ENCODE data around the gene HPD.

The HPD gene

DNA sequence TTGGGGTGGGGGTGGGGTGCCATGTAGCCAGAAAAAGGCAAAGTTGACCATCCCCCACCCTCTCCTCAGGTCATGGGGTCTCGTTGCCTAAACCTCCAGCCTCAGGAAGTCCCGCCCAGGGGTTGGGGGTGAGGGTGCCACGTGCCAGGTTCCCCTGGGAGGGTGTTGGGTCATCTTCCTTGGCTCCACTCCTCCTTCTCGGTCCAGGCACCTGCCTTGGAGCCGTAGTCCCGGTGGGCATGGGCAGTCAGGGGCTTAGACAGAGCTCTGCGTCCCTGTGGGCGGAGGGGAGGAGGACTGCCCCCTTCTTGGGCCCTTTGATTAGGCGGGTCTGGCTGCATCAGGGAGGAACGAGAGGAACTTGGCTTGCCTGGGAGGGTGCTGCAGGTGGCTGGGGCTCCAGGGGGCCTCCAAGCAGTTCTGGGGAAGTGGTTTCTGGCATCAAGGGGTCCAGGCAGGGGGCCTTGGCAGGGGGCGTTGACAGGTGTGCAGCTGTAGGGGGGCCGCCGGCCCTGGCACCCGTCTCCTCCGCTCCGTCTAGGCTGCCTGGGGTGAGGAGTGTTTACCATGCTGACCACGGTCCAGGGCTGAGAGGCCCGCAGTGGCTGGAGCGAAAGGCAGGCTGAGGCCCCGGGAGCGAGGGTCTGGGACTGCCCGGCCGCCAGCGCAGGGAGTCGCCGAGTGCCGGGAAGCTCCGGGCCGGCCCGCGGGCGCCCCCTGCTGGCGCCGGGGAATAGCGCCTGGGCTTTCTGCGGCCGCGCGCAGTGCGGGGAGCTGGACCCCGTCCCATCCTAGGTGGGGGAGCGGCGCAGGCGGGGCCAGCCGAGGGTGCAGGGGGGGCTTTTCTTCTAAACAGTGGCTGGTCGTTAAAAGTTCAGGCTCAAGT, 47.0 kb downstream of the HPD start:
- Histone ChIP-seq H3K27ac (ENCODE audit: insufficient read depth, low read depth, low read length, poor library complexity, severe bottlenecking) (no peak overlapping the region), H3K36me3 (ENCODE audit: control insufficient read depth, insufficient read depth, low read length) (peaks cover 25% of the 10 kb centered on the region), H3K4me3 (ENCODE audit: insufficient read depth, low read depth, low read length) (peak overlapping the region; percentile 59), H3K4me1 (ENCODE audit: control insufficient read depth, insufficient read depth, low read length) (peaks cover 22% of the 10 kb centered on the region), H3K9me3 (ENCODE audit: control insufficient read depth, low read length) (no peaks in the 10 kb centered on the region), H3K27me3 (ENCODE audit: control insufficient read depth, insufficient read depth, low read length, poor library complexity, severe bottlenecking) (no peaks in the 10 kb centered on the region)
- WGBS, 2 experiments = 1 to 2% methylated on average over 46 of the region's 46 CpGs

DNA sequence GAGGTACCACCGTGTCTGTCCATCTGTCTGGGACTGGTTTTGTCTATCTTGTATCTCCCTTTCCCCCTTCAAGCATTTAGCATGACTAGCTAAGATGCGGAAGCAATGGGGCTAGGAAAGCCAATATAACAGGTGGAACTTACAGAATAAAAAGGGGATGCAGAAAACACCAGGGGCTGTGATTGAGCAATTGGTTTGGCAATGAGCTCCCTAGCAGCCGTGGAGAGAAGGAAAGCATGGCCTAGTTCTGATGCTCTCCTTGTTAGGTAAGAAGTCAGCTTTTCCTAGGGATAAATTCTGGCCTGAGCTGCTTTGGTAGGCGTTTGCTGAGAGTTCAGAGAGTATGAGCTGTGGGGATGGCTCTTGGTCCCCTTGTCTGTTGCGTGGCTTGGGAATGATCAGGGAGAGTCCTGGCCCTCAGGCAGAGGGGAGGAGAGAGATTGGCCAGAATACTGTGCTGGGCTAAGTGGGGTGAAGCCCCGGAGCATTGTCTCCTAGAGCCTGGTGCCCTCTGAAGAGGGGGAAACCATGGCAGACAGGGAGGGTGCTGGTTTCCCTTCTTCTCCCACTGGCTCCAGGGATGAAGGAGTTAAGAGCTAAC, 47.7 kb downstream of the HPD start:
- Histone ChIP-seq H3K27ac (ENCODE audit: insufficient read depth, low read depth, low read length, poor library complexity, severe bottlenecking) (no peak overlapping the region), H3K4me3 (ENCODE audit: insufficient read depth, low read depth, low read length) (peak overlapping the region; percentile 59), H3K9me3 (ENCODE audit: control insufficient read depth, low read length) (no peaks in the 10 kb centered on the region), H3K4me1 (ENCODE audit: control insufficient read depth, insufficient read depth, low read length) (peaks cover 29% of the 10 kb centered on the region), H3K36me3 (ENCODE audit: control insufficient read depth, insufficient read depth, low read length) (peaks cover 20% of the 10 kb centered on the region), H3K27me3 (ENCODE audit: control insufficient read depth, insufficient read depth, low read length, poor library complexity, severe bottlenecking) (no peaks in the 10 kb centered on the region)
- 75 to 77% methylated on average over 6 of the region's 6 CpGs for WGBS, 2 experiments

DNA sequence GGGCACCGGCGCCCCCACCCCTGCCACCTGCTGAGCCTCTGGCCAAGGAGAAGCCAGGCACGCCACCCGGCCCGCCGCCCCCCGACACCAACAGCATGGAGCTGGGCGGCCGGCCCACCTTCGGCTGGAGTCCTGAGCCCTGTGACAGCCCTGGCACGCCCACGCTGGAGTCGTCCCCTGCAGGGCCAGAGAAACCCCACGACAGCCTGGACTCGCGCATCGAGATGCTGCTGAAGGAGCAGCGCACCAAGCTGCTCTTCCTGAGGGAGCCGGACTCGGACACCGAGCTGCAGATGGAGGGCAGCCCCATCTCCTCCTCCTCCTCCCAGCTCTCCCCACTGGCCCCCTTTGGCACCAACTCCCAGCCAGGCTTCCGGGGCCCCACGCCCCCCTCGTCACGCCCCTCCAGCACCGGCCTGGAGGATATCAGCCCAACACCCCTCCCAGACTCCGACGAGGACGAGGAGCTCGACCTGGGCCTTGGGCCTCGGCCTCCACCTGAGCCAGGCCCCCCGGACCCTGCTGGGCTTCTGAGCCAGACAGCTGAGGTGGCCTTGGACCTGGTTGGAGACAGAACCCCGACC, 48.3 kb downstream of the HPD start:
- H3K4me3 ChIP-seq (ENCODE audit: insufficient read depth, low read depth, low read length) = no peak overlapping the region
- peaks cover 16% of the 10 kb centered on the region for H3K36me3 ChIP-seq (ENCODE audit: control insufficient read depth, insufficient read depth, low read length)
- H3K9me3 ChIP-seq (ENCODE audit: control insufficient read depth, low read length) = no peaks in the 10 kb centered on the region
- peaks cover 29% of the 10 kb centered on the region for H3K4me1 ChIP-seq (ENCODE audit: control insufficient read depth, insufficient read depth, low read length)
- no peaks in the 10 kb centered on the region for H3K27me3 ChIP-seq (ENCODE audit: control insufficient read depth, insufficient read depth, low read length, poor library complexity, severe bottlenecking)
- H3K27ac ChIP-seq (ENCODE audit: insufficient read depth, low read depth, low read length, poor library complexity, severe bottlenecking) = no peak overlapping the region
- WGBS, 2 experiments = 89 to 90% methylated on average over 33 of the region's 33 CpGs

- Histone ChIP-seq H3K27me3 (ENCODE audit: control insufficient read depth, insufficient read depth, low read length, poor library complexity, severe bottlenecking) (no peaks in the 10 kb centered on the region), H3K27ac (ENCODE audit: insufficient read depth, low read depth, low read length, poor library complexity, severe bottlenecking) (no peak overlapping the region), H3K4me1 (ENCODE audit: control insufficient read depth, insufficient read depth, low read length) (peaks cover 29% of the 10 kb centered on the region), H3K36me3 (ENCODE audit: control insufficient read depth, insufficient read depth, low read length) (peaks cover 15% of the 10 kb centered on the region), H3K9me3 (ENCODE audit: control insufficient read depth, low read length) (no peaks in the 10 kb centered on the region), H3K4me3 (ENCODE audit: insufficient read depth, low read depth, low read length) (no peak overlapping the region)
- 94% methylated on average over 27 of the region's 27 CpGs for WGBS, 2 experiments
Measured at GRCh38 chr12:121809712-121810116, 48.9 kb downstream of the HPD start.

DNA sequence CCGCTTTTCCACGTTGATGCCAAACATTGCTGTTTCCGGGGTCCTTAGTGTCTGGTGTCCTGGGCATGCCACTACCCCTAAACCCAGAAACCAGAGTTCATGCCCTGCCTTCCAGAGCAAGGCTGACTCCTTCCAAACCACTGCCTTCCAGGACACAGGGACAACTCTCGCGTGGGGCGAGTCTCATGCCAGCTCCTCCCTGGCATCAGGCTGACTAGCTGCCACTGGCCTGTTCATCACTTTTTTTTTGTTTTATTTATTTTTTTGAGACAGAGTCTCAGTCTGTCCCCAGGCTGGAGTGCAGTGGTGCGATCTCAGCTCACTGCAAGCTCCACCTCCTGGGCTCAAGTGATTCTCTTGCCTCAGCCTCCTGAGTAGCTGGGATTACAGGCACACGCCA, 50.0 kb downstream of the HPD start:
- peaks cover 15% of the 10 kb centered on the region for H3K36me3 ChIP-seq (ENCODE audit: control insufficient read depth, insufficient read depth, low read length)
- 92 to 96% methylated on average over 8 of the region's 8 CpGs for WGBS, 2 experiments
- no peak overlapping the region for H3K27ac ChIP-seq (ENCODE audit: insufficient read depth, low read depth, low read length, poor library complexity, severe bottlenecking)

DNA sequence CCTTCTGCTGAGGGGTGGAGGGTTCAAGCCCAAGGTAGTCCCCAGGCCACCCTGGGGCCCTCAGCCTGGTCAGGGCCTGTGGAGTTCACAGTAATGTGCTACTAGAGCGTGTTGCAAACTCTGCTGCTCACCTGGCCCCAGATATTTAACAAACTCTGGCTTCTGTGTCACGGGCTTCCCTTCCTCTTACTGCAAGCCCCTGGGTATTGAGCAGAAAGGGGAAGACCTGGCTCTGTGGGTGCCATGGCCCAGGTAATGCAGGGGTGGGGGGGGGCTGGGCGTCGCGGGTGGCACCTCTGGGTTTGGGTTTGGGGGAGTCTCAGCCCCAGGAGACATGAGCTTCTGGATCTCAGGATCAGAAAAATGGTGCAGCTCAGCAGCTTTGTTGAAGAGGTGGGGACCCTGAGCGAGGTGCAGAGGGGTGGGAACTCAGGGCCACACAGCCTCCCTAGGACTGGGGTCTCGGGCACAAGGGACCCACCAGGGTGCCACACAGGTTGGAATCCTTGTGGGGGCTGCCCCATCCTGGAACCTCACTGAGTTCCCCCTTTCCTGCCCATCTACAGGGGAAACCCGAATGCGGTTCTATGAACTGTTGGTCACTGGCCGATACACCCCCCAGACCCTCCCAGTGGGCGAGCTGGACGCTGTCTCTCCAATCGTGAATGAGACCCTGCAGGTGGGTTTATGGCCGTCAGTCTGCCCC, 50.9 kb downstream of the HPD start:
- no peaks in the 10 kb centered on the region for H3K9me3 ChIP-seq (ENCODE audit: control insufficient read depth, low read length)
- no peak overlapping the region for H3K27ac ChIP-seq (ENCODE audit: insufficient read depth, low read depth, low read length, poor library complexity, severe bottlenecking)
- peaks cover 23% of the 10 kb centered on the region for H3K4me1 ChIP-seq (ENCODE audit: control insufficient read depth, insufficient read depth, low read length)
- no peaks in the 10 kb centered on the region for H3K27me3 ChIP-seq (ENCODE audit: control insufficient read depth, insufficient read depth, low read length, poor library complexity, severe bottlenecking)
- WGBS, 2 experiments = 87 to 88% methylated on average over 14 of the region's 14 CpGs
- peaks cover 15% of the 10 kb centered on the region for H3K36me3 ChIP-seq (ENCODE audit: control insufficient read depth, insufficient read depth, low read length)
- H3K4me3 ChIP-seq (ENCODE audit: insufficient read depth, low read depth, low read length) = no peak overlapping the region

More for the DNA sequence above, 50.0 kb downstream of the HPD start:
- Histone ChIP-seq H3K4me1 (ENCODE audit: control insufficient read depth, insufficient read depth, low read length) (peaks cover 29% of the 10 kb centered on the region), H3K27me3 (ENCODE audit: control insufficient read depth, insufficient read depth, low read length, poor library complexity, severe bottlenecking) (no peaks in the 10 kb centered on the region), H3K9me3 (ENCODE audit: control insufficient read depth, low read length) (no peaks in the 10 kb centered on the region), H3K4me3 (ENCODE audit: insufficient read depth, low read depth, low read length) (no peak overlapping the region)

DNA sequence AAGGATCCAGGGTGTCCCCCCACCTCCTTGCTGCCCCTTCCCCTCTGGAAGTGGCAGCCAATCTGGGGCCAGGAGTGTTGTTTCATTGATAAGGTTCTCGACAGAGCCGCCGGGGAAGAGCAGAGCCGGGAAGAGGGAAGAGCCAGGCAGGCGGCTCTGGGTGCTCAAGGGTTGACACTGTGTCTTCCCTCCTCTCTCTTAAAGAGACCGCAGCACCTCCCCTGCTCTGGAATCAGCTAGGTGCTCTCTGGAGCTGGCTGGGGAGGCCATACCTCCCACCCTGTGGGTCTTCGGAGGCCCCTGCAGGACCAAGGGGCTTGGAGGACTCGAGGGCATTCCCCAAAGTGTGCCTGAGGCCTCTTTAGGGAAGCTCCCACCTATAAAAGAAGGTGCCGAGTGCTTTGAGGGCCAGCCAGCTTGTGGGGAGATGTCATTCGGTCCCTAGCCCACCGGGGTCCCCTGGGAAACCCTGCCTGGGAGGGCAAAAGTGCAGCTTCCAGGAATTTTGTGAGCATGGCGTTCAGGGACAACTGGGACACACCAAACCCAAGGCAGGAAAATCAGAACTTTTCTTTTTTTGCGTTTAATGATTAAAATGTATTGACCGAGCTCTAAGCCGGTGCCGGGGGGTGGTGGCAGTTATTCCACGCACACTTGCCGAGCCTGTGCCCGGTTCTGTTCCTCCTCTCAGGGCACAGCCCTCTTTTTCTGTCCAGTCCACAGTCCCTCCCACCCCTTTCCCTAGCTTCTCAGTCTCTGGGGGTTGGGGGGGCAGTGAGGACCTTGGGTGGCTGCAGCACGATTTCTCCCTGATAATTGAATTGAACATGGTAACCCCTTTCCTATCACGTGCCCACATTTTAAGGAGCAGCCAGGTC, 51.9 kb downstream of the HPD start:
- Histone ChIP-seq H3K9me3 (ENCODE audit: control insufficient read depth, low read length) (no peaks in the 10 kb centered on the region), H3K4me1 (ENCODE audit: control insufficient read depth, insufficient read depth, low read length) (peaks cover 21% of the 10 kb centered on the region), H3K27ac (ENCODE audit: insufficient read depth, low read depth, low read length, poor library complexity, severe bottlenecking) (no peak overlapping the region), H3K4me3 (ENCODE audit: insufficient read depth, low read depth, low read length) (peak overlapping the region; percentile 19), H3K36me3 (ENCODE audit: control insufficient read depth, insufficient read depth, low read length) (peaks cover 15% of the 10 kb centered on the region), H3K27me3 (ENCODE audit: control insufficient read depth, insufficient read depth, low read length, poor library complexity, severe bottlenecking) (no peaks in the 10 kb centered on the region)
- WGBS, 2 experiments = 45 to 54% methylated on average over 20 to 21 of the region's 21 CpGs

DNA sequence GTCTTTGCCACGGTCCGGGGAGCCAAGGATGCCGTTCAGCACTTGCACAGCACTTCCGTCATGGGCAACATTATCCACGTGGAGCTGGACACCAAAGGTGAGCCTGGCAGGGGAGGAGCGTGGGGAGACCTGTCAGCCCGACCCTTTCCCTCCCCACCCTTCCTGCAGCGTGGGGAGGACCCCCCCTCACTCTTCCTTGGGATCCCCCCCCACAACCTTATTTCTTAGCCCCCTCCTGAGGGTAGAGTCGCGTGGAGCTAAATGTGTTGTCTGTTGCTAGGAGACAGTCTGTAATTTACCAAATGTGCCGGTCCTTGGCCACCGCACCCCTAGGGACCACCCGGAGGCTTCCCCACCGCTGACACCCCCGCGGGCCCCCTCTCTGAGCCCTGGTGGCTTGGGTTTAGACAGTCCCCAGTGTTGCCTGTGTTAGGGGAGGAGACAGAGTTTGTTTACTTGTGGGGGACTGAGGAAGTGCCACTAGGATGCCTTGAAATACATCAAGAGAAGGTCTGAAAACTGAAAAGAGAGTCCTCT, 52.6 kb downstream of the HPD start:
- Histone ChIP-seq H3K27ac (ENCODE audit: insufficient read depth, low read depth, low read length, poor library complexity, severe bottlenecking) (no peak overlapping the region), H3K4me1 (ENCODE audit: control insufficient read depth, insufficient read depth, low read length) (peaks cover 15% of the 10 kb centered on the region), H3K9me3 (ENCODE audit: control insufficient read depth, low read length) (no peaks in the 10 kb centered on the region), H3K36me3 (ENCODE audit: control insufficient read depth, insufficient read depth, low read length) (peaks cover 15% of the 10 kb centered on the region), H3K4me3 (ENCODE audit: insufficient read depth, low read depth, low read length) (peak overlapping the region; percentile 19), H3K27me3 (ENCODE audit: control insufficient read depth, insufficient read depth, low read length, poor library complexity, severe bottlenecking) (no peaks in the 10 kb centered on the region)
- 23 to 29% methylated on average over 15 to 16 of the region's 16 CpGs for WGBS, 2 experiments

Measured in ectodermal cell (in vitro differentiated cells).